Panc1 (cell line): ENCODE results near the gene FAM216A. TPM values are rescaled to one million over a fixed set of nuclear protein-coding genes. Genes with fewer than 3 reads are reported as not detected.

Experiments
- ATAC-seq: fragments of 200-7000 bp; cut with Tn5 transposase; 2 replicates; pipeline ENCODE4 v1.9.1; 2020; ENCODE audit warnings: mild to moderate bottlenecking, moderate library complexity
- BruUV-seq: library from RNA; stranded (reverse); fragments of 400-500 nt; replicated peaks from 2 replicates; lab custom pipeline; 2021; lab: Mats Ljungman, UMichigan
- CTCF ChIA-PET: fragments of 300-600 bp; sonication (Branson Sonifier 250); formaldehyde crosslinking; loops from one replicate; lab custom pipeline; 2022; ENCODE audit warnings: antibody characterized with exemption; lab: Charles Lee
- POLR2A ChIA-PET: fragments of 300-600 bp; sonication (Branson Sonifier 250); formaldehyde crosslinking; loops from one replicate; lab custom pipeline; 2022; ENCODE audit warnings: antibody characterized with exemption; lab: Charles Lee
- DNase-seq: peaks from one replicate; pipeline ENCODE4 v3.0.0-alpha.2; 2010; ENCODE audit warnings: low read depth, low spot score
- H3K27ac ChIP-seq: 2 replicates; pipeline ENCODE4 v1.5.1; 2011; ENCODE audit warnings: mild to moderate bottlenecking, low read length, inconsistent platforms
- H3K27me3 ChIP-seq: fragments of 200-500 bp; sonication (Bioruptor generic); 2 replicates; pipeline ENCODE4 v1.6.0; 2014; ENCODE audit warnings: low read length, inconsistent platforms; ENCODE audit not compliant: control insufficient read depth, insufficient read depth
- H3K36me3 ChIP-seq: fragments of 200-500 bp; sonication (Bioruptor generic); 2 replicates; pipeline ENCODE4 v1.5.1; 2014; ENCODE audit warnings: inconsistent platforms, mild to moderate bottlenecking, low read length, moderate library complexity; ENCODE audit not compliant: control insufficient read depth, insufficient read depth
- H3K4me1 ChIP-seq: 2 replicates; pipeline ENCODE4 v1.5.1; 2011; ENCODE audit warnings: inconsistent platforms, mild to moderate bottlenecking, low read length, moderate library complexity; ENCODE audit not compliant: control insufficient read depth, insufficient read depth
- H3K4me3 ChIP-seq, 2 experiments: 2 replicates each; pipeline ENCODE4 v1.5.1; 2011 to 2012; ENCODE audit warnings: low read depth in 2 of 2, low read length in 2 of 2, mild to moderate bottlenecking in 2 of 2, inconsistent platforms in 1 of 2, moderate library complexity in 1 of 2
- H3K9me3 ChIP-seq: fragments of 200-500 bp; sonication (Bioruptor generic); 2 replicates; pipeline ENCODE4 v1.5.1; 2014; ENCODE audit warnings: low read depth, mild to moderate bottlenecking, inconsistent platforms, low read length, moderate library complexity; ENCODE audit not compliant: control insufficient read depth, insufficient read depth
- POLR2AphosphoS5 ChIP-seq: IDR thresholded peaks from 2 replicates; pipeline ENCODE4 v1.6.1; 2012; ENCODE audit warnings: mild to moderate bottlenecking, low read depth, low read length, moderate library complexity
- SIN3A ChIP-seq: IDR thresholded peaks from 2 replicates; pipeline ENCODE4 v1.6.1; 2012; ENCODE audit warnings: low read depth, mild to moderate bottlenecking, low read length, moderate library complexity, borderline replicate concordance; ENCODE audit not compliant: insufficient read depth
- TCF7L2 ChIP-seq: IDR thresholded peaks from 2 replicates; pipeline ENCODE4 v1.6.1; 2011; ENCODE audit warnings: mild to moderate bottlenecking, low read depth, low read length, inconsistent platforms
- in situ Hi-C: cut with HindIII; loops from 2 replicates; pipeline ENCODE4 v1.10.0; 2016; ENCODE audit warnings: low sequenced_read_pairs, low pct_unique_long_range_greater_than_20kb
- intact Hi-C: fragments of 100-400 bp; cut with micrococcal nuclease; formaldehyde crosslinking; loops from one replicate; pipeline ENCODE4 v1.10.0; 2022; ENCODE audit not compliant: unreplicated experiment
- total RNA-seq: library from RNA; stranded (reverse); gene quantifications from one replicate; pipeline ENCODE4 v1.2.1, GENCODE V29; 2021; ENCODE audit not compliant: unreplicated experiment
- TF ChIP-seq, protein P1 (sequence below), 2 experiments: IDR thresholded peaks; 2 replicates each; pipeline ENCODE4 v1.6.1; 2011 to 2012; ENCODE audit warnings: low read depth in 2 of 2, control low read depth in 1 of 2, low read length in 1 of 2, mild to moderate bottlenecking in 1 of 2, moderate library complexity in 1 of 2; ENCODE audit not compliant: insufficient read depth in 1 of 2
- TF ChIP-seq, protein P2 (sequence below): fragments of 450-650 bp; IDR thresholded peaks from 2 replicates; pipeline ENCODE4 v1.5.1; 2017; ENCODE audit warnings: mild to moderate bottlenecking

The FAM216A gene
- total RNA-seq, 1 experiment from 2014 or later: 22.3 TPM

DNA sequence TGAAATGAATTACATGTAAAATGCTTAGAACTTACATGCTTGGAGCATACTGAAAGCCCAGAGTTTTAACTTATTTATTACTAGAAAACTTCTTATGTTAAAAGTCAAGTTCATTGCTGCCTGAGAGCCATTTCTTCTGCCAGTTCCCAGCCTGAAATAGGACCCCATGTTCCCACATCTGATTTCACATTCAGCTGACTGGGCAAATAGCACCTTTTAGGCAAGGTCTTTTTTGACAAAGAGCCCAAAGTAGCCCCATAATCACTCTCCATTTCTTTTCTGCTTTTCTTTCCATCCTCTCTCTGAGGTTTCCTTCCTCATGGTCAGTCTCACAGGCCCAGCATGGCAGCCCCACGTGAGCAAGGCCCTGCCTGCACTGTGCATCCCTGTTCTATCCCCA lies 17.4 kb upstream of the FAM216A start:
- Histone ChIP-seq H3K27ac (no peak overlapping the region), H3K9me3 (no peaks in the 10 kb centered on the region), H3K4me3 (no peak overlapping the region), H3K4me1 (peaks cover 6% of the 10 kb centered on the region; the same call in 1 of the 2 replicates), H3K36me3 (peaks cover 11% of the 10 kb centered on the region), H3K27me3 (no peaks in the 10 kb centered on the region)
- TF ChIP-seq, protein P1, sequence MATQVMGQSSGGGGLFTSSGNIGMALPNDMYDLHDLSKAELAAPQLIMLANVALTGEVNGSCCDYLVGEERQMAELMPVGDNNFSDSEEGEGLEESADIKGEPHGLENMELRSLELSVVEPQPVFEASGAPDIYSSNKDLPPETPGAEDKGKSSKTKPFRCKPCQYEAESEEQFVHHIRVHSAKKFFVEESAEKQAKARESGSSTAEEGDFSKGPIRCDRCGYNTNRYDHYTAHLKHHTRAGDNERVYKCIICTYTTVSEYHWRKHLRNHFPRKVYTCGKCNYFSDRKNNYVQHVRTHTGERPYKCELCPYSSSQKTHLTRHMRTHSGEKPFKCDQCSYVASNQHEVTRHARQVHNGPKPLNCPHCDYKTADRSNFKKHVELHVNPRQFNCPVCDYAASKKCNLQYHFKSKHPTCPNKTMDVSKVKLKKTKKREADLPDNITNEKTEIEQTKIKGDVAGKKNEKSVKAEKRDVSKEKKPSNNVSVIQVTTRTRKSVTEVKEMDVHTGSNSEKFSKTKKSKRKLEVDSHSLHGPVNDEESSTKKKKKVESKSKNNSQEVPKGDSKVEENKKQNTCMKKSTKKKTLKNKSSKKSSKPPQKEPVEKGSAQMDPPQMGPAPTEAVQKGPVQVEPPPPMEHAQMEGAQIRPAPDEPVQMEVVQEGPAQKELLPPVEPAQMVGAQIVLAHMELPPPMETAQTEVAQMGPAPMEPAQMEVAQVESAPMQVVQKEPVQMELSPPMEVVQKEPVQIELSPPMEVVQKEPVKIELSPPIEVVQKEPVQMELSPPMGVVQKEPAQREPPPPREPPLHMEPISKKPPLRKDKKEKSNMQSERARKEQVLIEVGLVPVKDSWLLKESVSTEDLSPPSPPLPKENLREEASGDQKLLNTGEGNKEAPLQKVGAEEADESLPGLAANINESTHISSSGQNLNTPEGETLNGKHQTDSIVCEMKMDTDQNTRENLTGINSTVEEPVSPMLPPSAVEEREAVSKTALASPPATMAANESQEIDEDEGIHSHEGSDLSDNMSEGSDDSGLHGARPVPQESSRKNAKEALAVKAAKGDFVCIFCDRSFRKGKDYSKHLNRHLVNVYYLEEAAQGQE (IDR thresholded peaks at IDR 0.05; ENCODE audit: insufficient read depth in 1 of 2, low read depth in 2 of 2, low read length in 1 of 2): no peak
- no peak for DNase-seq
- intact Hi-C loops (no loop called here), in situ Hi-C loops (no loop called here)
- POLR2A ChIA-PET: no interaction called here
- BruUV-seq: no TSS peak
- no peak for ATAC-seq
- CTCF ChIA-PET: interaction anchor here (1.3 kb wide), 1 partner anchor 19 kb away, joined by 5 read pairs; no protein-coding TSS in a partner anchor

DNA sequence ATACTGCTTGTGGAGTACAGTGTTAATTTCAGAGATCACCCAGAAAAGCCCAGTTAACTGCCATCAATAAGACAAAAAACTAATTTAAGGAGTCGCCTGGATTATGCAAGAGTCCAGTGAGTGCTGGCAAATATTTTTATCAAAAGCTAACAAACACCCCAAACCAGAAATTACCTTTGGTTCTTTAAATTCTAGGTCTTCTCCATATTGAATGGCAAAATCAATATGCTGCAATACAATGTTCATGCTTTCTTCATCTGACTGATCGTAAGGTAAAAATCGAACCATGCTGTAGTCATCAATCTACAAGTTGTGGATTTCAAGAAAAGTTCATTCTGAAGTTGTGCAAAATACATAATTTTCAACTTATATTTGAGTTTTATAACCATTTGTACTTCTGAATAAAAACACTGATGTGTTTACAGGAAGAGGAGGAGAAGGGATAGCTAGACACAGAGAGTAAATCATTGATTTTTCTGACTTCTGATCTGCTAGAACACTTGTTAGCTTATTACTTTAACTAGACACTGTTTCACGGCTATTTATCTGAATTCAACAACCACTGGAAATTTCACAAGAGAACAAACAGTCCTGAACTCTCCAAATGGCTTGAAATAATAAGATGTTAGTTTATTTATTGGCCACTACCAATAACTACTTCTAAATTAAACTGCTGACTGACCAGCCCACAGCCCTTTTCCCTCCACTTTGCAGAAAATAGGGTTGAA lies 14.9 kb upstream of the FAM216A start:
- no peaks in the 10 kb centered on the region for H3K27me3 ChIP-seq
- H3K4me3 ChIP-seq: no peak overlapping the region
- no peak for DNase-seq
- in situ Hi-C loops: no loop called here
- ATAC-seq: no peak
- TF ChIP-seq, protein P2, sequence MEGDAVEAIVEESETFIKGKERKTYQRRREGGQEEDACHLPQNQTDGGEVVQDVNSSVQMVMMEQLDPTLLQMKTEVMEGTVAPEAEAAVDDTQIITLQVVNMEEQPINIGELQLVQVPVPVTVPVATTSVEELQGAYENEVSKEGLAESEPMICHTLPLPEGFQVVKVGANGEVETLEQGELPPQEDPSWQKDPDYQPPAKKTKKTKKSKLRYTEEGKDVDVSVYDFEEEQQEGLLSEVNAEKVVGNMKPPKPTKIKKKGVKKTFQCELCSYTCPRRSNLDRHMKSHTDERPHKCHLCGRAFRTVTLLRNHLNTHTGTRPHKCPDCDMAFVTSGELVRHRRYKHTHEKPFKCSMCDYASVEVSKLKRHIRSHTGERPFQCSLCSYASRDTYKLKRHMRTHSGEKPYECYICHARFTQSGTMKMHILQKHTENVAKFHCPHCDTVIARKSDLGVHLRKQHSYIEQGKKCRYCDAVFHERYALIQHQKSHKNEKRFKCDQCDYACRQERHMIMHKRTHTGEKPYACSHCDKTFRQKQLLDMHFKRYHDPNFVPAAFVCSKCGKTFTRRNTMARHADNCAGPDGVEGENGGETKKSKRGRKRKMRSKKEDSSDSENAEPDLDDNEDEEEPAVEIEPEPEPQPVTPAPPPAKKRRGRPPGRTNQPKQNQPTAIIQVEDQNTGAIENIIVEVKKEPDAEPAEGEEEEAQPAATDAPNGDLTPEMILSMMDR: no peak
- TF ChIP-seq POLR2AphosphoS5: no peak
- TF ChIP-seq, protein P1 (IDR thresholded peaks at IDR 0.05; ENCODE audit: insufficient read depth in 1 of 2, low read depth in 2 of 2, low read length in 1 of 2): no peak
- TF ChIP-seq TCF7L2: no peak
- no peak for TF ChIP-seq SIN3A
- H3K36me3 ChIP-seq: peaks cover 11% of the 10 kb centered on the region
- H3K27ac ChIP-seq: no peak overlapping the region
- no peaks in the 10 kb centered on the region for H3K9me3 ChIP-seq
- intact Hi-C loops: no loop called here
- no TSS peak for BruUV-seq
- no peaks in the 10 kb centered on the region for H3K4me1 ChIP-seq
- ChIA-PET POLR2A (no interaction called here), CTCF (no interaction called here)
